ENCODE data around the gene RNF17. TPM values are rescaled to one million over a fixed set of nuclear protein-coding genes. Genes with fewer than 3 reads are reported as not detected.

Gene RNF17
- polyA plus RNA-seq, 1 experiment: not detected

DNA sequence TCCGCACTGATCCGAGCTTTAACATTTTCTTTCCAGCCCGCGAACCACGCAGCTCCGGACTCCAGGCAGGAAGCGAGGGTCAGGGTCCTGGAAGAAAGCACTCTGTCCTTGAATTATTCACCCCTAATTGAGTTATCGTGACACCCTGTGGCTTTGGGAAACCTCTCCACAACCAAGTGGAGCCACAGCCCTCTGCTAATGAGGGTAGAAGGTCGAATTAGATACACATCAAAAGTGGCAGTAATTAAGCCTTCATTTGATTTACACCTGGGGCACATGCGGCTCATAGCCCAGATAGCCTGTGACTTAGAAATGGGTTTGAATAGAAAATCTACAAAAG is 15.9 kb upstream of the RNF17 start:
- DNase-seq (ENCODE audit: low read depth): no peak
- TF ChIP-seq, protein P1, sequence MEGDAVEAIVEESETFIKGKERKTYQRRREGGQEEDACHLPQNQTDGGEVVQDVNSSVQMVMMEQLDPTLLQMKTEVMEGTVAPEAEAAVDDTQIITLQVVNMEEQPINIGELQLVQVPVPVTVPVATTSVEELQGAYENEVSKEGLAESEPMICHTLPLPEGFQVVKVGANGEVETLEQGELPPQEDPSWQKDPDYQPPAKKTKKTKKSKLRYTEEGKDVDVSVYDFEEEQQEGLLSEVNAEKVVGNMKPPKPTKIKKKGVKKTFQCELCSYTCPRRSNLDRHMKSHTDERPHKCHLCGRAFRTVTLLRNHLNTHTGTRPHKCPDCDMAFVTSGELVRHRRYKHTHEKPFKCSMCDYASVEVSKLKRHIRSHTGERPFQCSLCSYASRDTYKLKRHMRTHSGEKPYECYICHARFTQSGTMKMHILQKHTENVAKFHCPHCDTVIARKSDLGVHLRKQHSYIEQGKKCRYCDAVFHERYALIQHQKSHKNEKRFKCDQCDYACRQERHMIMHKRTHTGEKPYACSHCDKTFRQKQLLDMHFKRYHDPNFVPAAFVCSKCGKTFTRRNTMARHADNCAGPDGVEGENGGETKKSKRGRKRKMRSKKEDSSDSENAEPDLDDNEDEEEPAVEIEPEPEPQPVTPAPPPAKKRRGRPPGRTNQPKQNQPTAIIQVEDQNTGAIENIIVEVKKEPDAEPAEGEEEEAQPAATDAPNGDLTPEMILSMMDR (IDR thresholded peaks at IDR 0.05; ENCODE audit: insufficient read depth, low read depth, low read length): no peak
- no peak overlapping the region for H3K4me3 ChIP-seq (ENCODE audit: low read depth, low read length)
- H3K36me3 ChIP-seq (ENCODE audit: control insufficient read depth, insufficient read depth, low read length): no peaks in the 10 kb centered on the region
- ChIA-PET CTCF (no interaction called here), POLR2A (no interaction called here)
- H3K27me3 ChIP-seq (ENCODE audit: control insufficient read depth, insufficient read depth, low read length): peaks cover 15% of the 10 kb centered on the region

DNA sequence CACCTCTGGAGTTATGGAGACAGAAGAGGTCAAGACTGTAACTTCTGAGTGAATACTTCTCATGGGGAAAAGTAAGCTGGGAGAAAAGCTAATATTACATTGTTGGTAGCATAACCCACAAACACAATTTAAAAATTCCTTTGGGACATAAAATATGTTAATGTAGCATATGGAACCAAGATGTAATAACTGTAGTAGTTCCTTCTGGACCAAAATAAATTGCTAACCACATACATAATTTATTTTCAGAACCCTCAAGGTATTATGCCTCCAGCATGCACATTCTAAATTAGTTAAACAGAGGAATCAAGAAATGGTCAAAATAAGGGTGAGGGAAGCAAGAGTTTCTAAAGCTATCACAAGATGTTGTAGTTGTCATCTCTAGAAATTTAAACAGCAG is 4.8 kb upstream of the RNF17 start:
- ChIA-PET CTCF (no interaction called here), POLR2A (no interaction called here)
- Histone ChIP-seq H3K36me3 (ENCODE audit: control insufficient read depth, insufficient read depth, low read length) (no peaks in the 10 kb centered on the region), H3K4me3 (ENCODE audit: low read depth, low read length) (no peak overlapping the region), H3K27me3 (ENCODE audit: control insufficient read depth, insufficient read depth, low read length) (no peaks in the 10 kb centered on the region)
- TF ChIP-seq, protein P1 (IDR thresholded peaks at IDR 0.05; ENCODE audit: insufficient read depth, low read depth, low read length): no peak
- DNase-seq (ENCODE audit: low read depth): no peak

DNA sequence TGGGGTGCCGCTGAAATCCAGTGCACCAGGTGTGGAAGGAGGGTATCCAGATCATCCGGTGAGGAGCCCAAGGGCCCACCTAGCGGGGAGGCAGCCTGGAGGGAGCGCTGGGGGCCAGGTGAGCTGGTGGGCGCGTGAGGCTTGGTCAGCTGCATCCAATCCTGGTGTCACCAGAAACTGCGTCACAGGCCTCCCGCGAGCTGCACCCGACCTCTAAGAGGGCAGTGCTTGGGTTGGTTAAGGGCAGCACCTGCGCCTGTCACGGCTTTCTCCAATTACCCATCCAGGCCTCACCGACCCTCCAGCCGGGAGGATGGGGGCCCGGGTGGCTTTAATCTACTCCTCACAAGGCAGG is 284 bp downstream of the RNF17 start:
- DNase-seq (ENCODE audit: low read depth): no peak
- H3K27me3 ChIP-seq (ENCODE audit: control insufficient read depth, insufficient read depth, low read length): no peaks in the 10 kb centered on the region
- TF ChIP-seq, protein P1 (IDR thresholded peaks at IDR 0.05; ENCODE audit: insufficient read depth, low read depth, low read length): no peak
- ChIA-PET POLR2A (no interaction called here), CTCF (interaction anchor here (0.6 kb wide), 1 partner anchor 67 kb away, joined by 3 read pairs; no protein-coding TSS in a partner anchor)
- H3K36me3 ChIP-seq (ENCODE audit: control insufficient read depth, insufficient read depth, low read length): no peaks in the 10 kb centered on the region
- no peak overlapping the region for H3K4me3 ChIP-seq (ENCODE audit: low read depth, low read length)

DNA sequence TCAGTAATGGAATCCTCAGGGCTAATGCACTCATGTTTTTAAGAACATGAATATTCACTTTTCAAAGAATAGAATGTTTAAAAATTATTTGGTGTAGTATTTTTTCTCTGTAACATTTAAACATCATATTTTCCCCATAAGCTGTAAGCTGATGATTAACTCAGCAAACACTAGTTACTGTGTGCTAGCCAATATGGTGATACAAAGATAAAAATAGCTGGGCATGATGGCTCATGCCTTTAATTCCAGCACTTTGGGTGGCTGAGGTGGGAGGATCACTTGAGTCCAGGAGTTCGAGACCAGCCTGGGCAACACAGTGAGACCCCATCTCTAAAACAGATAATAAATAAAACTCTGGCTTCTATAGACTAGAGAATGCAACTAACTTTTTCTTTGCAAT is 13.2 kb downstream of the RNF17 start:
- TF ChIP-seq, protein P1 (IDR thresholded peaks at IDR 0.05; ENCODE audit: insufficient read depth, low read depth, low read length): no peak
- ChIA-PET POLR2A (no interaction called here), CTCF (no interaction called here)
- no peak for DNase-seq (ENCODE audit: low read depth)
- Histone ChIP-seq H3K36me3 (ENCODE audit: control insufficient read depth, insufficient read depth, low read length) (no peaks in the 10 kb centered on the region), H3K27me3 (ENCODE audit: control insufficient read depth, insufficient read depth, low read length) (no peaks in the 10 kb centered on the region), H3K4me3 (ENCODE audit: low read depth, low read length) (no peak overlapping the region)

DNA sequence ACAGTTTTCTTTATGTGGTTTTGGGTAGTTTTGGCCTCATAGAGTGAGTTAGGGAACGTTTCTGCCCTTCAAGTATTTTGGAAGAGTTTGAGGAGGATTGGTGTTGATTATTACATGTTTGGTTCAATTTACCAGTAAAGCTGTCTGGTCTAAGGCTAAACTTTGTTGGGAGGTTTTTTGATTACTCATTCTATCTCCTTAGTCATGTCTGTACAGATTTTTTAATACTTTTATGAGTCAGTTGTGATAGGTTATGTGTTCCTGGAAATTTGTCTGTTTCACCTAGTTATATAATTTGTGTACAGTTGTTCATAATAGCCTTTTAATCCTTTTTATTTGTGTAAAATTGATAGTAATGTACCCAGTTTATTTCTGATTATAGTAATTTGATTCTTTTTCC is 20.4 kb downstream of the RNF17 start:
- Histone ChIP-seq H3K36me3 (ENCODE audit: control insufficient read depth, insufficient read depth, low read length) (no peaks in the 10 kb centered on the region), H3K4me3 (ENCODE audit: low read depth, low read length) (no peak overlapping the region), H3K27me3 (ENCODE audit: control insufficient read depth, insufficient read depth, low read length) (no peaks in the 10 kb centered on the region)
- DNase-seq (ENCODE audit: low read depth): no peak
- CTCF ChIA-PET: no interaction called here
- POLR2A ChIA-PET: no interaction called here
- TF ChIP-seq, protein P1 (IDR thresholded peaks at IDR 0.05; ENCODE audit: insufficient read depth, low read depth, low read length): no peak
